Chondrocyte (in vitro differentiated cells): ENCODE data around the gene SERPINH1. TPM values are rescaled to one million over a fixed set of nuclear protein-coding genes. Genes with fewer than 3 reads are reported as not detected.

ENCODE experiments used
- DNase-seq: peaks from one replicate; pipeline ENCODE4 v3.0.0; 2021; ENCODE audit warnings: mixed read lengths, low spot score
- H3K27ac Mint-ChIP-seq: one replicate; pipeline ENCODE4 v1.8.0; 2021; ENCODE audit warnings: mild to moderate bottlenecking, moderate library complexity, mixed read lengths; ENCODE audit not compliant: unreplicated experiment
- H3K27me3 Mint-ChIP-seq: 2 replicates; pipeline ENCODE4 v1.8.0; 2021; ENCODE audit warnings: low read depth, mixed read lengths
- H3K36me3 Mint-ChIP-seq: 2 replicates; pipeline ENCODE4 v1.8.0; 2021; ENCODE audit warnings: low read depth, mixed read lengths
- H3K4me1 Mint-ChIP-seq: 2 replicates; pipeline ENCODE4 v1.8.0; 2021; ENCODE audit warnings: low read depth, mild to moderate bottlenecking, mixed read lengths
- H3K4me3 Mint-ChIP-seq: one replicate; pipeline ENCODE4 v1.8.0; 2021; ENCODE audit warnings: mild to moderate bottlenecking, moderate library complexity, mixed read lengths; ENCODE audit not compliant: unreplicated experiment
- H3K9me3 Mint-ChIP-seq: 2 replicates; pipeline ENCODE4 v1.8.0; 2021; ENCODE audit warnings: low read depth, mixed read lengths
- CTCF ChIP-seq: fragments of 200-600 bp; sonication (generic); IDR thresholded peaks from 2 replicates; pipeline ENCODE4 v1.5.0; 2021; ENCODE audit warnings: antibody characterized with exemption, mild to moderate bottlenecking, moderate library complexity
- total RNA-seq: library from RNA; stranded (reverse); gene quantifications from 3 replicates; pipeline ENCODE4 v1.2.1, GENCODE V29; 2021

The SERPINH1 gene
- total RNA-seq, 1 donor from 2014 or later, result 1,204 TPM

DNA sequence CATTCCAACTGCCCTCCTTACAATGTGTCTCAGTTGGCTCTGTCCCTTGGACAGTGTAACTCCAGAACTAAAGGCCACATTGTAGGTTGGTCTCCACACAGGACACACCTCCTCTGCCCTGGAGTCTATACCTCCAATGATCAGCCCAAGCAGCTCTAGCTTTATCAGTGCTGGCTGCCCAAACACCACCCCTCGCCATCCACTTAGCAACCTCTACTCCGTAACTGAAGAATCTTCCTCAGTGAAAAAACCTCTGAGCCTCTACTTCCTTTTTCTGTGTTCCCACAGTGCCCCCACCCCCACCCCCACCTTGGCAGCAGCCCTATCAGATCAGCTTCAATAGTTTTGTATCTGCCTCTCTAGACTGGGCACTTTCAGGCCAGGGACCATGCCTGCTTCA is 33.4 kb downstream of the SERPINH1 start:
- TF ChIP-seq CTCF, result no peak
- H3K36me3 Mint-ChIP-seq, result peaks cover 2% of the 10 kb centered on the region
- H3K27ac Mint-ChIP-seq, result no peak overlapping the region
- H3K4me1 Mint-ChIP-seq, result peaks cover 3% of the 10 kb centered on the region
- no peaks in the 10 kb centered on the region for H3K27me3 Mint-ChIP-seq
- DNase-seq, result no peak
- H3K4me3 Mint-ChIP-seq, result no peak overlapping the region
- no peaks in the 10 kb centered on the region for H3K9me3 Mint-ChIP-seq

GRCh38 chr11:75596914-75597313 is 34.9 kb downstream of the SERPINH1 start:
- no peaks in the 10 kb centered on the region for H3K27me3 Mint-ChIP-seq
- DNase-seq, result no peak

DNA sequence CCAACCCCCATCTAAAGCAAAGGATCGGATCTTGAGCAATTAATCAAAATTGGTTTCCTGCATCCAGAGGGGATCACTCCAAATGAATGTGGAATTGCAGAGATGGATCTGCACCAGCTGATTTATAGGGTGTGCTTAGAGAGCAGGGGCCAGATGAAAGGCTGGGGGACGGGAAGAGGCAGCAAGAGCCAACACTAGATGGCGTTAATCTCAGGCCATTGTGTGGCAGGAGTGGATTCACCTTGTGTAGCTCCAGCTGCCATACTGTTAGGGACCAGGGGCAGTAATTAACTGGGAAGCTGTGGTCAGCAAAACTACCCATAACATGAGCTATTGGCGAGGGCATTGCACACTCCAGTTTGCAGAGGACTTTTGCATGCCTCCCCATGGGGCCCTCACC is 35.6 kb downstream of the SERPINH1 start:
- no peaks in the 10 kb centered on the region for H3K9me3 Mint-ChIP-seq
- H3K36me3 Mint-ChIP-seq, result peaks cover 2% of the 10 kb centered on the region
- H3K27ac Mint-ChIP-seq, result no peak overlapping the region
- TF ChIP-seq CTCF, result peak; percentile 70
- peaks cover 8% of the 10 kb centered on the region for H3K4me1 Mint-ChIP-seq
- no peak for DNase-seq
- H3K4me3 Mint-ChIP-seq, result no peak overlapping the region
- H3K27me3 Mint-ChIP-seq, result no peaks in the 10 kb centered on the region

More at GRCh38 chr11:75596914-75597313, 34.9 kb downstream of the SERPINH1 start:
- Mint-ChIP-seq H3K36me3 (peaks cover 2% of the 10 kb centered on the region), H3K4me3 (no peak overlapping the region), H3K27ac (no peak overlapping the region), H3K4me1 (peaks cover 3% of the 10 kb centered on the region), H3K9me3 (no peaks in the 10 kb centered on the region)
- no peak for TF ChIP-seq CTCF

DNA sequence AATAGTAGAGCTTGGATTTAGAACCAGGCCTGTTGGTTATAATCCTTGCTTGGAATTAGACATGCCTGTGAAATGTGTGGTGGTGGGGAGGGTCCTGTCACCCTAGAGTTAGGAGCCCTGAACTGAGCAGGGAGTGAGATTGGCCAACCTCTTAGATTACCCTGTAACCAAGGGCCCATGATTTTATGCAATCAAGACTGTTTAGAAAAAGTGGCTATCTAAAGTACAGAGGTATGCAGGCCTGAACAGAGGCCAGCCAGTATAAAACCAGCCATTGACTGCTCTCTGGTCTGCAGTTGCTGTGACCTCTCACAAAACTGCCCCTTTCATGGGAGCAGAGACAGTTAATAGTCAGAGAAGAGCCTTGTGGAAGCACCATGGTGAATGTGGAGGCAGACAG is 36.2 kb downstream of the SERPINH1 start:
- no peak for DNase-seq
- H3K27ac Mint-ChIP-seq, result no peak overlapping the region
- TF ChIP-seq CTCF, result no peak
- H3K4me3 Mint-ChIP-seq, result no peak overlapping the region
- peaks cover 2% of the 10 kb centered on the region for H3K36me3 Mint-ChIP-seq
- no peaks in the 10 kb centered on the region for H3K27me3 Mint-ChIP-seq
- no peaks in the 10 kb centered on the region for H3K9me3 Mint-ChIP-seq
- H3K4me1 Mint-ChIP-seq, result peaks cover 11% of the 10 kb centered on the region

DNA sequence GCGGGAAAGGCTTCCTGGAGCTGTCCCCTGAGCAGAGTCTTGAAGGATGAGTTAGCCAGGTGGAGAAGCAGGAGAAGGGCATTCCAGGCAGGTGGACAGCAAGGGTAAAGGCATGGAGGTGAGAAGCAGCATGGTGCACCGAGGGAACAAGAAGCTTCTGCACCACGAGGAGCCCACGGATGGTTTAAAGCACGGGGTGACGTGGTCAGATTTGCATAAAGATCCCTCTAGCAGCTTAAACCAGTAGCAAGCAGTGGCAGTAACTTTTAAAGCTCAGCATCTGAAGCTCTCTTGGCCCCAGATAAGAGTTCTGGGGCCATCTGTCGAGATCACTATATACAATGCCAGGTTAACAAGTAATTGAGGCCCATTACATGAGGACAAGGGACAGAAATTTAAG is 36.8 kb downstream of the SERPINH1 start:
- Mint-ChIP-seq H3K4me1 (peaks cover 18% of the 10 kb centered on the region), H3K27me3 (no peaks in the 10 kb centered on the region), H3K9me3 (no peaks in the 10 kb centered on the region), H3K36me3 (peaks cover 2% of the 10 kb centered on the region), H3K4me3 (no peak overlapping the region), H3K27ac (no peak overlapping the region)
- no peak for DNase-seq
- no peak for TF ChIP-seq CTCF
